Measurements from ENCODE around the gene RBFOX1. TPM values are rescaled to one million over a fixed set of nuclear protein-coding genes. Genes with fewer than 3 reads are reported as not detected.

RBFOX1 gene
- polyA plus RNA-seq, 1 donor: 1.3 TPM

- no peaks in the 10 kb centered on the region for H3K4me1 ChIP-seq (ENCODE audit: control insufficient read depth, insufficient read depth, low read length)
Measured at GRCh38 chr16:7350806-7351205, 18.2 kb downstream of the RBFOX1 start.

DNA sequence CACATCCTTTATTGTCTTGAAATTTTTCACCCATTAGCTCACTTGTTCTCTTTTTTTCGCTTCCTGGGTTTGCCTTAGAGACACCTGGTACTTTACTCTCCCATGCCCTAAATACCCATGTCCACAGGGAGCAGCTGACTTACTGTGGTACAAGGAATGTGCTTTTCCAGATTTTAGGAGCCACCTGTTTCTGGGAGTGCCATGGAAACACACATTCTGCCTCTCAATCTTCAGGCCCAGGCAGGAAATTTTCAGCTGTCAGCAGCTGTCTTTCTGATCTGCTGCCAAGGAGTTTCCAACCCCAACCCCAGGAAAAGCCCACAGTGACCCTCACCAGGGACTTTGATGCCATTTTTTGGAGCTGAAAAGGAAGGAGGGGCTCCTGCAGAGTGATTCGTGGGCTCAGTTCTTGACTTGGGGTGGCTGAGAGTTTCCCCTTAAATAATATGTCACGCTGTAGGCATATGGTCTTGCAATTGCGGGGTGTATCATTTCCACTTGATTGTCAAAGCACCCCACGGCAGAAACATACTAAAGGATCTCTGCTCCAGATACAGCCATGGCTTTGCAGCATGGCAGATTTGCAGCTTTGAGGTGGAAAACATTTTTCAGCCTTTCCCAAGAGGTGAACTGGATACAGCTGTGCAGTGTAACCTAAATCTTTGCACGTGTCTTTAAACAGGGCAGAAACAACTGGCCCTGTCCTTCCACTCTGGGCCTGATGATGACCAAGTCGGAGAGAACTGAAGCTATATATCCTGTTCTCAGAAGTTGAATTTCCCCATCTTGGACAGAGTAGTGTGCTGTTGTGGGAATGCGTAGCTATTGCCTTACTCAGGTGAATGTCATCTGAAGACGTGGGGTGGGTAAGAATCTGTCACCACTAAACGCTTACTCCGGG, 19.2 kb downstream of the RBFOX1 start:
- Histone ChIP-seq H3K27ac (ENCODE audit: low read length) (no peak overlapping the region), H3K27me3 (ENCODE audit: control insufficient read depth, insufficient read depth, low read length) (no peaks in the 10 kb centered on the region), H3K36me3 (ENCODE audit: control insufficient read depth, insufficient read depth, low read length) (no peaks in the 10 kb centered on the region), H3K4me1 (ENCODE audit: control insufficient read depth, insufficient read depth, low read length) (no peaks in the 10 kb centered on the region), H3K9me3 (ENCODE audit: control insufficient read depth, low read depth, low read length) (no peaks in the 10 kb centered on the region), H3K4me3 (ENCODE audit: low read length) (no peak overlapping the region)
- no peak for DNase-seq
- 67% methylated on average over 2 of the region's 11 CpGs for WGBS (ENCODE audit: insufficient coverage, low lambda C conversion rate)

More at GRCh38 chr16:7350806-7351205, 18.2 kb downstream of the RBFOX1 start:
- no peaks in the 10 kb centered on the region for H3K9me3 ChIP-seq (ENCODE audit: control insufficient read depth, low read depth, low read length)
- H3K36me3 ChIP-seq (ENCODE audit: control insufficient read depth, insufficient read depth, low read length): no peaks in the 10 kb centered on the region
- no peaks in the 10 kb centered on the region for H3K27me3 ChIP-seq (ENCODE audit: control insufficient read depth, insufficient read depth, low read length)
- DNase-seq: no peak
- H3K4me3 ChIP-seq (ENCODE audit: low read length): no peak overlapping the region
- H3K27ac ChIP-seq (ENCODE audit: low read length): no peak overlapping the region
- no CpG with 5 or more reads among the region's 2 CpGs for WGBS (ENCODE audit: insufficient coverage, low lambda C conversion rate)

GRCh38 chr16:7355758-7356157, 23.1 kb downstream of the RBFOX1 start:
- no peaks in the 10 kb centered on the region for H3K36me3 ChIP-seq (ENCODE audit: control insufficient read depth, insufficient read depth, low read length)
- no CpG with 5 or more reads among the region's 5 CpGs for whole genome bisulfite sequencing (ENCODE audit: insufficient coverage, low lambda C conversion rate)

GRCh38 chr16:7361416-7362129, 28.9 kb downstream of the RBFOX1 start:
- Histone ChIP-seq H3K4me1 (ENCODE audit: control insufficient read depth, insufficient read depth, low read length) (no peaks in the 10 kb centered on the region), H3K27me3 (ENCODE audit: control insufficient read depth, insufficient read depth, low read length) (no peaks in the 10 kb centered on the region), H3K36me3 (ENCODE audit: control insufficient read depth, insufficient read depth, low read length) (no peaks in the 10 kb centered on the region), H3K4me3 (ENCODE audit: low read length) (no peak overlapping the region), H3K27ac (ENCODE audit: low read length) (no peak overlapping the region), H3K9me3 (ENCODE audit: control insufficient read depth, low read depth, low read length) (no peaks in the 10 kb centered on the region)
- 86% methylated on average over 4 of the region's 10 CpGs for WGBS (ENCODE audit: insufficient coverage, low lambda C conversion rate)
- DNase-seq: no peak

More at GRCh38 chr16:7355758-7356157, 23.1 kb downstream of the RBFOX1 start:
- H3K4me3 ChIP-seq (ENCODE audit: low read length): no peak overlapping the region
- no peak for DNase-seq
- no peaks in the 10 kb centered on the region for H3K9me3 ChIP-seq (ENCODE audit: control insufficient read depth, low read depth, low read length)
- no peaks in the 10 kb centered on the region for H3K4me1 ChIP-seq (ENCODE audit: control insufficient read depth, insufficient read depth, low read length)
- no peaks in the 10 kb centered on the region for H3K27me3 ChIP-seq (ENCODE audit: control insufficient read depth, insufficient read depth, low read length)
- no peak overlapping the region for H3K27ac ChIP-seq (ENCODE audit: low read length)

DNA sequence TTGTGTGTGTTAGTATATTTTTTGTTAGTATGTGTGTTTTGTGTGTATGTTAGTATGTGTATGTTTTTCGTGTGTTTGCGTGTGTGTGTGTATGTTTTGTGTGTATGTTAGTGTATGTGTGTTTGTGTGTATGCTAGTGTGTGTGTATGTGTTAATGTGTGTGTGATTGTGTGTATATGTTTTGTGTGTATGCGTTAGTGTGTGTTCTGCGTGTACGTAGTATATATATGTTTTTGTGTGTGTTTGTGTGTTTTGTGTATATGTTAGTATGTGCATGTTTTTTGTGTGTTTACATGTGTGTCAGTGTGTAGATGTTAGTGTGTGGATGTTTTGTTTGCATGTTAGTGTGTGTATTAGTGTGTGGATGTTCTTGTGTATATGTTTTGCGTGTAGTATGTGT, 29.6 kb downstream of the RBFOX1 start:
- no CpG with 5 or more reads among the region's 6 CpGs for WGBS (ENCODE audit: insufficient coverage, low lambda C conversion rate)
- Histone ChIP-seq H3K36me3 (ENCODE audit: control insufficient read depth, insufficient read depth, low read length) (no peaks in the 10 kb centered on the region), H3K9me3 (ENCODE audit: control insufficient read depth, low read depth, low read length) (no peaks in the 10 kb centered on the region), H3K4me1 (ENCODE audit: control insufficient read depth, insufficient read depth, low read length) (no peaks in the 10 kb centered on the region), H3K27me3 (ENCODE audit: control insufficient read depth, insufficient read depth, low read length) (no peaks in the 10 kb centered on the region), H3K4me3 (ENCODE audit: low read length) (no peak overlapping the region), H3K27ac (ENCODE audit: low read length) (no peak overlapping the region)
- no peak for DNase-seq

DNA sequence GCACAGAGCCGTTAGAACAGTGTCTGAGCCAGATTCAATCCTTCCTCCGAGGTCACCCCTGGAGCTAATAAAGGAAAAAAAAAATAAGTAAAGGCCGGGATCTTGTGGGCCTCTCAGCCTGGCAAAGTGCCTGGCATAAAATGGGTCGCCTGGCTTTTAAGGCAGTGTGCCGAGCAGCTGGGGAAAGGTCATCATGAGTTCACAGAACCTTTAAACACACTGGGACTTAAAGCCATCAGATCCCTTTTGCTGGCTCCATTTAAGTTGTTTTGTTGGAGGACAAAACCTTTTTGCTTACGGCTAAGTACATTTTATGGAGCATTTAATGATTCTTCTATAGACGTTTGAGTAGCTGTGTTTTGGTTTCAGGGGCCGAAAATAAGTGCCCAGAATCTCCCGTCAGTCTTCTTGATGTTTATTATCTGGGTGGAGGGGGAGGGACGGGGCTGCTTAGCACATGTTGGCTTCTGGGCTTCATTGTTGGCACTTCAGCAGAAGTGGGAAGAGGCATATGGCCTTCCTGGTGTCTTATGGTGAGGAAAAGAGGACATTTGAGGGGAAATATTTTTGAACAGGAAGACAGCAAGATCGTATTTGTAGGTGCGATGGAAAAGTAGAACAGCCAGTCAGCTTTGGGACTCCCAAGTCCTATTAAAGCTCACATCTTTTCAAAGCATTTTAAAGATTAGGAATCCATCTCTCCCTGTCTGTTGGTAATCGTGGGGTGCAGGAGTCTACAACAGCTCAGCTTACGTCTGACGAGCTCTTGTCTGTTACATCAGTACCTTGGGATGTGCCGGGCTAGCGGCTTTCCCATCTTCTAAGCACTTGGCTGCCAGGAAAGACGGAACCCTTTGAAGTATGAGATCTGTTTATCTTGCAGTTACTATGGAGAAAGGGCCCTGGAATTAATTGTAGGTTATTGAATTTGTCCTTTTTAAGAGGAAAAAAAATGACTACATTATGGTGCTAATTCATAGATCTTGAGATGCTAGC, 31.1 kb downstream of the RBFOX1 start:
- Histone ChIP-seq H3K4me3 (ENCODE audit: low read length) (no peak overlapping the region), H3K36me3 (ENCODE audit: control insufficient read depth, insufficient read depth, low read length) (no peaks in the 10 kb centered on the region), H3K9me3 (ENCODE audit: control insufficient read depth, low read depth, low read length) (no peaks in the 10 kb centered on the region), H3K27me3 (ENCODE audit: control insufficient read depth, insufficient read depth, low read length) (no peaks in the 10 kb centered on the region), H3K27ac (ENCODE audit: low read length) (no peak overlapping the region), H3K4me1 (ENCODE audit: control insufficient read depth, insufficient read depth, low read length) (no peaks in the 10 kb centered on the region)
- WGBS (ENCODE audit: insufficient coverage, low lambda C conversion rate): no CpG with 5 or more reads among the region's 18 CpGs
- no peak for DNase-seq

GRCh38 chr16:7366041-7366440, 33.4 kb downstream of the RBFOX1 start:
- Histone ChIP-seq H3K36me3 (ENCODE audit: control insufficient read depth, insufficient read depth, low read length) (no peaks in the 10 kb centered on the region), H3K4me3 (ENCODE audit: low read length) (no peak overlapping the region), H3K27ac (ENCODE audit: low read length) (no peak overlapping the region), H3K9me3 (ENCODE audit: control insufficient read depth, low read depth, low read length) (no peaks in the 10 kb centered on the region), H3K27me3 (ENCODE audit: control insufficient read depth, insufficient read depth, low read length) (no peaks in the 10 kb centered on the region), H3K4me1 (ENCODE audit: control insufficient read depth, insufficient read depth, low read length) (no peaks in the 10 kb centered on the region)
- no CpG with 5 or more reads among the region's 7 CpGs for WGBS (ENCODE audit: insufficient coverage, low lambda C conversion rate)
- no peak for DNase-seq

GRCh38 chr16:7366993-7367880, 34.6 kb downstream of the RBFOX1 start:
- H3K4me3 ChIP-seq (ENCODE audit: low read length): no peak overlapping the region
- H3K9me3 ChIP-seq (ENCODE audit: control insufficient read depth, low read depth, low read length): no peaks in the 10 kb centered on the region
- H3K27me3 ChIP-seq (ENCODE audit: control insufficient read depth, insufficient read depth, low read length): no peaks in the 10 kb centered on the region
- DNase-seq: no peak
- H3K36me3 ChIP-seq (ENCODE audit: control insufficient read depth, insufficient read depth, low read length): no peaks in the 10 kb centered on the region
- no peak overlapping the region for H3K27ac ChIP-seq (ENCODE audit: low read length)
- no peaks in the 10 kb centered on the region for H3K4me1 ChIP-seq (ENCODE audit: control insufficient read depth, insufficient read depth, low read length)
- WGBS (ENCODE audit: insufficient coverage, low lambda C conversion rate): 14% methylated on average over 1 of the region's 8 CpGs

GRCh38 chr16:7369204-7369603, 36.6 kb downstream of the RBFOX1 start:
- H3K4me3 ChIP-seq (ENCODE audit: low read length): no peak overlapping the region
- DNase-seq: no peak

More at GRCh38 chr16:7369204-7369603, 36.6 kb downstream of the RBFOX1 start:
- Histone ChIP-seq H3K27ac (ENCODE audit: low read length) (no peak overlapping the region), H3K9me3 (ENCODE audit: control insufficient read depth, low read depth, low read length) (no peaks in the 10 kb centered on the region), H3K27me3 (ENCODE audit: control insufficient read depth, insufficient read depth, low read length) (no peaks in the 10 kb centered on the region), H3K36me3 (ENCODE audit: control insufficient read depth, insufficient read depth, low read length) (no peaks in the 10 kb centered on the region), H3K4me1 (ENCODE audit: control insufficient read depth, insufficient read depth, low read length) (no peaks in the 10 kb centered on the region)
- WGBS (ENCODE audit: insufficient coverage, low lambda C conversion rate): no CpG with 5 or more reads among the region's 4 CpGs
